Measurements from ENCODE around the gene CTU2. TPM values are rescaled to one million over a fixed set of nuclear protein-coding genes. Genes with fewer than 3 reads are reported as not detected.

CTU2 gene
- total and polyA plus RNA-seq, 2 of the 8 experiments (the other 6 are each of a cell fraction or from before 2014, with no cell fraction given), result 32.7 to 42.9 TPM

- Histone ChIP-seq H3K79me2 (ENCODE audit: control insufficient read depth in 1 of 2, insufficient read depth in 2 of 2, low read length in 2 of 2) (no peaks in the 10 kb centered on the region), H2BK20ac (ENCODE audit: low read length) (no peak within 1 kb of the TSS), H3K14ac (ENCODE audit: insufficient read length) (no peak within 1 kb of the TSS), H4K5ac (ENCODE audit: insufficient read length, low read depth, low read length) (no peak within 1 kb of the TSS), H4K91ac (replicated peaks; ENCODE audit: insufficient read length, low read length) (peak within 1 kb of the TSS; percentile 12), H3K4me1 (replicated peaks in 1 of 4; ENCODE audit: control insufficient read depth in 3 of 4, insufficient read depth in 4 of 4, low read length in 3 of 4) (peaks cover 0 to 8% (median 6%) of the 10 kb centered on the region in 4 experiments; a peak in 6 of 7 replicates), H3K36me3 (ENCODE audit: control insufficient read depth in 2 of 4, insufficient read depth in 4 of 4, low read length in 3 of 4) (no peaks in the 10 kb centered on the region), H2BK15ac (ENCODE audit: low read length) (peak within 1 kb of the TSS; percentile 97; the same call in 1 of the 2 replicates), H3K56ac (replicated peaks; ENCODE audit: insufficient read length, low read depth, low read length) (peak within 1 kb of the TSS; percentile 24), H3K79me1 (ENCODE audit: low read depth, low read length) (no peaks in the 10 kb centered on the region), H3K4me2 (ENCODE audit: insufficient read depth in 1 of 2, low read depth in 2 of 2, low read length in 2 of 2) (peak within 1 kb of the TSS; percentile 69 to 98), H2BK120ac (replicated peaks; ENCODE audit: low read depth, low read length) (no peak within 1 kb of the TSS), H3K27me3 (replicated peaks in 1 of 4; ENCODE audit: control insufficient read depth in 3 of 4, extremely low read depth in 1 of 4, insufficient read depth in 3 of 4, low read length in 3 of 4) (peaks cover 0 to 12% (median 9%) of the 10 kb centered on the region in 4 experiments; a peak in 3 of 7 replicates), H3K18ac (ENCODE audit: extremely low read depth, low read length) (peak within 1 kb of the TSS; percentile 78), H2BK5ac (ENCODE audit: low read depth, low read length) (peak within 1 kb of the TSS; percentile 35; the same call in 1 of the 2 replicates), H4K8ac (ENCODE audit: extremely low read depth, insufficient read depth, low read length) (peak within 1 kb of the TSS; percentile 35), H2AK5ac (ENCODE audit: low read depth, low read length) (no peak within 1 kb of the TSS), H4K20me1 (replicated peaks in 1 of 2; ENCODE audit: control insufficient read depth in 1 of 2, insufficient read depth in 2 of 2, low read length in 2 of 2) (peaks cover 0 to 3% of the 10 kb centered on the region in 2 experiments), H3K4me3 (ENCODE audit: extremely low read depth in 1 of 4, insufficient read depth in 2 of 4, low read depth in 3 of 4, low read length in 4 of 4) (peak within 1 kb of the TSS; percentile 61 to 77 (median 69)), H3K23me2 (ENCODE audit: low read depth, low read length) (peaks cover 13% of the 10 kb centered on the region; the same call in 1 of the 2 replicates), H3K27ac (ENCODE audit: low read depth, low read length) (no peak within 1 kb of the TSS), H3K4ac (replicated peaks; ENCODE audit: insufficient read length, low read depth, low read length) (no peak within 1 kb of the TSS), H3K9me3 (ENCODE audit: insufficient read depth in 2 of 2, low read depth in 1 of 2, low read length in 1 of 2) (no peaks in the 10 kb centered on the region), H3K9ac (replicated peaks in 1 of 4; ENCODE audit: extremely low read depth in 1 of 4, low read depth in 3 of 4, low read length in 3 of 4) (peak within 1 kb of the TSS; percentile 13 to 41 (median 22); a peak in 4 of 7 replicates), H3K23ac (ENCODE audit: insufficient read length) (no peak within 1 kb of the TSS), H2AFZ (ENCODE audit: low read length) (peak within 1 kb of the TSS; percentile 68; the same call in 1 of the 2 replicates), H2BK12ac (ENCODE audit: low read depth, low read length) (peak within 1 kb of the TSS; percentile 80; the same call in 1 of the 2 replicates)
- DNase-seq (ENCODE audit: low read depth in 1 of 2, low spot score in 2 of 2), result peak; percentile 23 to 98
- ChIA-PET CTCF (ENCODE audit: partially characterized antibody) (interaction anchor here (0.6 to 5.7 kb wide), 11 partner anchors 14 to 738 kb away, joined by 3 to 87 read pairs (median 3); no protein-coding TSS in a partner anchor), POLR2A (ENCODE audit: partially characterized antibody) (interaction anchor here (0.6 to 2.3 kb wide), 7 partner anchors 9 to 178 kb away, joined by 3 to 6 read pairs (median 3); no protein-coding TSS in a partner anchor)
- 17% methylated on average over 40 of the region's 65 CpGs; no CpG with 5 or more reads in 1 of the 2 experiments for WGBS, 2 experiments (ENCODE audit: extremely low coverage in 1 of 2, insufficient coverage in 1 of 2, insufficient read length in 1 of 2, insufficient replicate concordance in 2 of 2, low coverage in 1 of 2, low lambda C conversion rate in 2 of 2, missing lambda C conversion rate in 1 of 2)
- FAIRE-seq, result no peak
- TF ChIP-seq MAX (IDR thresholded peaks at IDR 0.05) (peak; percentile 61), SP2 (IDR thresholded peaks at IDR 0.05; ENCODE audit: low read length) (no peak), MAFK (IDR thresholded peaks at IDR 0.05; ENCODE audit: low read depth, low read length) (no peak), EP300 (IDR thresholded peaks at IDR 0.05; ENCODE audit: borderline replicate concordance in 1 of 2, low read depth in 2 of 2, low read length in 2 of 2) (no peak), KDM4A (IDR thresholded peaks at IDR 0.05; ENCODE audit: low read depth, low read length, severe bottlenecking) (peak; percentile 51), ASH2L (IDR thresholded peaks at IDR 0.05; ENCODE audit: low read length) (peak; percentile 32), BACH1 (IDR thresholded peaks at IDR 0.05; ENCODE audit: low read length) (peak; percentile 22; the same call in 1 of the 2 replicates), HDAC6 (IDR thresholded peaks at IDR 0.05; ENCODE audit: low read depth, low read length) (no peak), POLR2A (IDR thresholded peaks at IDR 0.05; ENCODE audit: control extremely low read depth in 1 of 2, low read depth in 2 of 2, low read length in 2 of 2) (peak in 1 of 2 experiments; percentile 19; a peak in 1 of 3 replicates)
- TF ChIP-seq, protein P1, sequence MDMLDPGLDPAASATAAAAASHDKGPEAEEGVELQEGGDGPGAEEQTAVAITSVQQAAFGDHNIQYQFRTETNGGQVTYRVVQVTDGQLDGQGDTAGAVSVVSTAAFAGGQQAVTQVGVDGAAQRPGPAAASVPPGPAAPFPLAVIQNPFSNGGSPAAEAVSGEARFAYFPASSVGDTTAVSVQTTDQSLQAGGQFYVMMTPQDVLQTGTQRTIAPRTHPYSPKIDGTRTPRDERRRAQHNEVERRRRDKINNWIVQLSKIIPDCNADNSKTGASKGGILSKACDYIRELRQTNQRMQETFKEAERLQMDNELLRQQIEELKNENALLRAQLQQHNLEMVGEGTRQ (IDR thresholded peaks at IDR 0.05; ENCODE audit: low read length), result no peak
Measured at GRCh38 chr16:88686439-88687253, 19.7 kb upstream of the CTU2 start, which contains the start of gene SNAI3. Gene SNAI3 (minus strand): TSS chr16:88686507. CDS start chr16:88686406, 101 bp downstream.

Data from H1 (cell line).